GM12878 (cell line): ENCODE data around the gene HYAL1. TPM values are rescaled to one million over a fixed set of nuclear protein-coding genes. Genes with fewer than 3 reads are reported as not detected.

Experiments
- DPF2 ChIP-seq: fragments of 450-650 bp; IDR thresholded peaks from 2 replicates; pipeline ENCODE4 v1.6.1; 2017; ENCODE audit warnings: mild to moderate bottlenecking
- ETV6 ChIP-seq, 2 experiments: fragments of 450-650 bp in 1 of 2; IDR thresholded peaks in 1 of 2; conservative IDR thresholded peaks in 1 of 2; 2 replicates each; pipeline ENCODE4 v1.6.1; 2014; ENCODE audit warnings: antibody characterized with exemption in 1 of 2, borderline replicate concordance in 1 of 2, low read depth in 1 of 2, mild to moderate bottlenecking in 1 of 2, moderate library complexity in 1 of 2
- IRF4 ChIP-seq: IDR thresholded peaks from 2 replicates; pipeline ENCODE4 v1.6.1; 2011; ENCODE audit warnings: low read depth, low read length
- JUND ChIP-seq: IDR thresholded peaks from 2 replicates; pipeline ENCODE4 v1.6.1; 2012; ENCODE audit warnings: low read depth, mild to moderate bottlenecking, low read length, improper control_type of control experiment, moderate library complexity
- MEF2A ChIP-seq: IDR thresholded peaks from 2 replicates; pipeline ENCODE4 v1.6.1; 2011; ENCODE audit warnings: low read depth, mild to moderate bottlenecking, low read length, moderate library complexity; ENCODE audit not compliant: insufficient read depth
- MXI1 ChIP-seq: fragments of 150-350 bp; IDR thresholded peaks from 2 replicates; pipeline ENCODE4 v1.6.1; 2011; ENCODE audit warnings: low read depth, mild to moderate bottlenecking, inconsistent platforms, low read length, improper control_type of control experiment
- MYB ChIP-seq: fragments of 150-350 bp; IDR thresholded peaks from 2 replicates; pipeline ENCODE4 v1.6.1; 2014; ENCODE audit warnings: mild to moderate bottlenecking, low read depth, low read length, borderline replicate concordance
- NBN ChIP-seq: fragments of 450-650 bp; IDR thresholded peaks from 2 replicates; pipeline ENCODE4 v1.6.1; 2016
- NFXL1 ChIP-seq: fragments of 450-650 bp; IDR thresholded peaks from 2 replicates; pipeline ENCODE4 v1.6.1; 2017; ENCODE audit warnings: antibody characterized with exemption, mild to moderate bottlenecking, borderline replicate concordance
- NR2C1 ChIP-seq: fragments of 450-650 bp; IDR thresholded peaks from 2 replicates; pipeline ENCODE4 v1.6.1; 2017; ENCODE audit warnings: antibody characterized with exemption, mild to moderate bottlenecking, moderate library complexity
- NR2C2 ChIP-seq: IDR thresholded peaks from 2 replicates; pipeline ENCODE4 v1.6.1; 2011; ENCODE audit warnings: borderline replicate concordance, low read depth; ENCODE audit not compliant: control insufficient read depth, insufficient read length
- PML ChIP-seq: IDR thresholded peaks from 2 replicates; pipeline ENCODE4 v1.6.1; 2012; ENCODE audit warnings: low read length, inconsistent platforms
- POLR2AphosphoS2 ChIP-seq: IDR thresholded peaks from 2 replicates; pipeline ENCODE4 v1.6.1; 2011; ENCODE audit warnings: low read depth, mild to moderate bottlenecking, low read length, improper control_type of control experiment, moderate library complexity
- PRDM15 ChIP-seq: fragments of 450-650 bp; formaldehyde crosslinking; IDR thresholded peaks from 2 replicates; pipeline ENCODE4 v1.4.0; 2020; ENCODE audit warnings: mild to moderate bottlenecking, moderate library complexity
- RELB ChIP-seq: fragments of 450-650 bp; IDR thresholded peaks from 2 replicates; pipeline ENCODE4 v1.6.1; 2017; ENCODE audit warnings: low read depth, mild to moderate bottlenecking, moderate library complexity
- SMARCA5 ChIP-seq: fragments of 450-650 bp; IDR thresholded peaks from 2 replicates; pipeline ENCODE4 v1.6.1; 2017; ENCODE audit warnings: mild to moderate bottlenecking
- SMC3 ChIP-seq: IDR thresholded peaks from 2 replicates; pipeline ENCODE4 v1.6.1; 2011; ENCODE audit warnings: low read length, improper control_type of control experiment, borderline replicate concordance
- SREBF1 ChIP-seq: IDR thresholded peaks from 2 replicates; pipeline ENCODE4 v1.6.1; 2012; ENCODE audit warnings: mild to moderate bottlenecking, low read length
- TCF3 ChIP-seq: IDR thresholded peaks from 2 replicates; pipeline ENCODE4 v1.6.1; 2012; ENCODE audit warnings: low read depth, mild to moderate bottlenecking, low read length, borderline replicate concordance; ENCODE audit not compliant: insufficient read depth
- ZBTB33 ChIP-seq: fragments of 450-650 bp; IDR thresholded peaks from 2 replicates; pipeline ENCODE4 v1.6.1; 2017; ENCODE audit warnings: mild to moderate bottlenecking
- ZNF207 ChIP-seq: fragments of 450-650 bp; IDR thresholded peaks from 2 replicates; pipeline ENCODE4 v1.6.1; 2014; ENCODE audit warnings: antibody characterized with exemption, mild to moderate bottlenecking, borderline replicate concordance
- ZNF24 ChIP-seq: fragments of 450-650 bp; IDR thresholded peaks from 2 replicates; pipeline ENCODE4 v1.6.1; 2017; ENCODE audit warnings: antibody characterized with exemption, mild to moderate bottlenecking
- ZZZ3 ChIP-seq: IDR thresholded peaks from 2 replicates; pipeline ENCODE4 v1.6.1; 2011; ENCODE audit warnings: low read depth; ENCODE audit not compliant: control insufficient read depth, insufficient read length
- polyA plus RNA-seq, 11 experiments: library from polyadenylated mRNA; depleted of rRNA in 4 of 11; unstranded in 6 of 11; stranded (reverse) in 5 of 11; fragments of >200 nt; fragmentation: Nextera tagmentation in 4 of 11; fragmentation: Illumina TruSeq in 1 of 11; extraction: Ambion mirVana in 4 of 11; extraction: Trizol in 1 of 11; gene quantifications; 1 replicate in 1 of 11; 2 replicates in 10 of 11; pipeline versions ENCODE4 v1.2.1 to v1.2.3, GENCODE V29; 2011 to 2016; ENCODE audit warnings: inconsistent platforms in 2 of 11, missing spikeins in 2 of 11, low read depth in 1 of 11
- total RNA-seq, 4 experiments: library from RNA; depleted of rRNA in 3 of 4; stranded (reverse); fragments of >200 nt in 3 of 4; fragmentation: Illumina TruSeq in 1 of 4; extraction: Trizol in 1 of 4; gene quantifications; 2 replicates each; pipeline versions ENCODE4 v1.2.1 to v1.2.3, GENCODE V29; 2013 to 2021
- TF ChIP-seq, protein P1 (sequence below): IDR thresholded peaks from 2 replicates; pipeline ENCODE4 v1.6.1; 2011; ENCODE audit warnings: low read depth, mild to moderate bottlenecking, low read length, moderate library complexity, borderline replicate concordance; ENCODE audit errors: extremely low read depth

The HYAL1 gene
- total and polyA plus RNA-seq, 10 of the 15 experiments (the other 5 are each of a cell fraction or from before 2014, with no cell fraction given): 0.04 to 0.55 (median 0.18) TPM; not detected in 2

- TF ChIP-seq ZBTB33: no peak
- peak; percentile 48 for TF ChIP-seq NBN
- TF ChIP-seq PRDM15 (CRISPR knock-in tag): no peak
- no peak for TF ChIP-seq PML
- no peak for TF ChIP-seq ZZZ3
- TF ChIP-seq IRF4: no peak
- TF ChIP-seq MXI1: peak; percentile 93
- peak; percentile 78; the same call in 1 of the 2 replicates for TF ChIP-seq MYB
- no peak for TF ChIP-seq SREBF1
- TF ChIP-seq NR2C1: no peak
- TF ChIP-seq DPF2: peak; percentile 56; the same call in 1 of the 2 replicates
- peak; percentile 81 for TF ChIP-seq JUND
- no peak for TF ChIP-seq RELB
- no peak; the same call in 1 of the 2 replicates for TF ChIP-seq SMARCA5
- no peak for TF ChIP-seq MEF2A
- no peak for TF ChIP-seq NR2C2
- TF ChIP-seq ZNF207: peak; percentile 62; the same call in 1 of the 2 replicates
- TF ChIP-seq POLR2AphosphoS2: 0 out of 2 replicates have a peak, but pooled peaks have one; percentile 77
- no peak for TF ChIP-seq SMC3
- no peak for TF ChIP-seq NFXL1
- no peak for TF ChIP-seq ZNF24
- TF ChIP-seq, protein P1, sequence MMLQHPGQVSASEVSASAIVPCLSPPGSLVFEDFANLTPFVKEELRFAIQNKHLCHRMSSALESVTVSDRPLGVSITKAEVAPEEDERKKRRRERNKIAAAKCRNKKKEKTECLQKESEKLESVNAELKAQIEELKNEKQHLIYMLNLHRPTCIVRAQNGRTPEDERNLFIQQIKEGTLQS: no peak
- TF ChIP-seq ETV6 (conservative IDR thresholded peaks at IDR 0.05 in 1 of 2, IDR thresholded peaks at IDR 0.05 in 1 of 2; ENCODE audit: borderline replicate concordance in 1 of 2, low read depth in 1 of 2): no peak
- TF ChIP-seq TCF3: peak; percentile 46; the same call in 1 of the 2 replicates
Measured at GRCh38 chr3:50337175-50337861, 33.9 kb upstream of the HYAL1 start (continued).
